Esophagus muscularis mucosa (tissue), 4 donors: Measurements from ENCODE around the gene OGA. TPM values are rescaled to one million over a fixed set of nuclear protein-coding genes. Genes with fewer than 3 reads are reported as not detected.

Experiments
- DNase-seq: peaks from one replicate; pipeline ENCODE4 v3.0.0-alpha.2; 2017; ENCODE audit errors: extremely low spot score
- H3K27ac ChIP-seq, 4 donors: fragments of 200-600 bp; sonication (generic); replicated peaks in 1 of 4; 1 replicate in 3 of 4; 2 replicates in 1 of 4; pipeline ENCODE4 v1.5.1; 2016 to 2019; ENCODE audit warnings: mild to moderate bottlenecking in 1 of 4
- H3K27me3 ChIP-seq, 4 donors: fragments of 200-600 bp; sonication (generic); one replicate each; pipeline versions ENCODE4 v1.5.1 to v1.6.0; 2016 to 2019
- H3K36me3 ChIP-seq, 4 donors: fragments of 200-600 bp; sonication (generic); one replicate each; pipeline ENCODE4 v1.5.1; 2016 to 2019
- H3K4me1 ChIP-seq, 4 donors: fragments of 200-600 bp; sonication (generic); one replicate each; pipeline ENCODE4 v1.5.1; 2016 to 2019
- H3K4me3 ChIP-seq, 4 donors: fragments of 200-600 bp; sonication (generic); 1 replicate in 2 of 4; 2 replicates in 2 of 4; pipeline ENCODE4 v1.5.1; 2016 to 2019; ENCODE audit warnings: mild to moderate bottlenecking in 4 of 4, moderate library complexity in 1 of 4
- H3K9me3 ChIP-seq, 4 donors: fragments of 200-600 bp; sonication (generic); 1 replicate in 3 of 4; 2 replicates in 1 of 4; pipeline ENCODE4 v1.5.1; 2016 to 2019
- EP300 ChIP-seq: sonication (generic); formaldehyde crosslinking; IDR thresholded peaks from one replicate; pipeline ENCODE4 v1.6.1; 2017; ENCODE audit warnings: antibody characterized with exemption
- POLR2A ChIP-seq: fragments of 450-650 bp; IDR thresholded peaks from one replicate; pipeline ENCODE4 v1.6.1; 2017; ENCODE audit warnings: antibody characterized with exemption, moderate library complexity, mild to moderate bottlenecking, low read depth
- POLR2AphosphoS5 ChIP-seq, 2 donors: sonication (generic); formaldehyde crosslinking; IDR thresholded peaks; one replicate each; pipeline ENCODE4 v1.6.1; 2017; ENCODE audit warnings: antibody characterized with exemption in 2 of 2
- WGBS: methylation state at CpG from one replicate; pipeline ENCODE4 v1.1.5; 2018; 5-methylcytosine and 5-hydroxymethylcytosine counted together
- intact Hi-C: fragments of 100-400 bp; cut with DNase I; formaldehyde crosslinking; loops from one replicate; pipeline ENCODE4 v1.15.1; 2023
- total RNA-seq, 4 donors: library from RNA; depleted of rRNA; stranded (reverse); fragments of >200 nt; gene quantifications; one replicate each; pipeline versions ENCODE4 v1.1.0 to v1.2.1, GENCODE V29; 2016
- TF ChIP-seq, protein P1 (sequence below), 3 experiments: fragments of 200-600 bp in 2 of 3; fragments of 450-650 bp in 1 of 3; sonication (generic) in 2 of 3; IDR thresholded peaks; one replicate each; pipeline ENCODE4 v1.5.1; 2017 to 2019; ENCODE audit warnings: antibody characterized with exemption in 3 of 3, mild to moderate bottlenecking in 2 of 3, moderate library complexity in 1 of 3

OGA gene
- total RNA-seq, 4 donors from 2014 or later, result 85.4 to 131 (median 101) TPM

- peaks cover 8 to 32% (median 29%) of the 10 kb centered on the region in 4 donors for H3K4me1 ChIP-seq
- intact Hi-C loops, result no loop called here
- peaks cover 0 to 36% (median 14%) of the 10 kb centered on the region in 4 donors for H3K36me3 ChIP-seq
- no peaks in the 10 kb centered on the region for H3K9me3 ChIP-seq
- WGBS, result 57% methylated on average over 37 of the region's 39 CpGs
- TF ChIP-seq POLR2AphosphoS5 (IDR thresholded peaks at IDR 0.05) (no peak), EP300 (no peak), POLR2A (no peak)
- TF ChIP-seq, protein P1, sequence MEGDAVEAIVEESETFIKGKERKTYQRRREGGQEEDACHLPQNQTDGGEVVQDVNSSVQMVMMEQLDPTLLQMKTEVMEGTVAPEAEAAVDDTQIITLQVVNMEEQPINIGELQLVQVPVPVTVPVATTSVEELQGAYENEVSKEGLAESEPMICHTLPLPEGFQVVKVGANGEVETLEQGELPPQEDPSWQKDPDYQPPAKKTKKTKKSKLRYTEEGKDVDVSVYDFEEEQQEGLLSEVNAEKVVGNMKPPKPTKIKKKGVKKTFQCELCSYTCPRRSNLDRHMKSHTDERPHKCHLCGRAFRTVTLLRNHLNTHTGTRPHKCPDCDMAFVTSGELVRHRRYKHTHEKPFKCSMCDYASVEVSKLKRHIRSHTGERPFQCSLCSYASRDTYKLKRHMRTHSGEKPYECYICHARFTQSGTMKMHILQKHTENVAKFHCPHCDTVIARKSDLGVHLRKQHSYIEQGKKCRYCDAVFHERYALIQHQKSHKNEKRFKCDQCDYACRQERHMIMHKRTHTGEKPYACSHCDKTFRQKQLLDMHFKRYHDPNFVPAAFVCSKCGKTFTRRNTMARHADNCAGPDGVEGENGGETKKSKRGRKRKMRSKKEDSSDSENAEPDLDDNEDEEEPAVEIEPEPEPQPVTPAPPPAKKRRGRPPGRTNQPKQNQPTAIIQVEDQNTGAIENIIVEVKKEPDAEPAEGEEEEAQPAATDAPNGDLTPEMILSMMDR (IDR thresholded peaks at IDR 0.05), result no peak
- no peaks in the 10 kb centered on the region for H3K27me3 ChIP-seq
- no peak for DNase-seq
- H3K27ac ChIP-seq, result peak overlapping the region in 3 of 4 donors; percentile 4 to 65 (median 57)
- peak overlapping the region; percentile 54 to 68 (median 60) for H3K4me3 ChIP-seq
Observed at GRCh38 chr10:101828766-101829551, 10.7 kb upstream of the OGA start.

DNA sequence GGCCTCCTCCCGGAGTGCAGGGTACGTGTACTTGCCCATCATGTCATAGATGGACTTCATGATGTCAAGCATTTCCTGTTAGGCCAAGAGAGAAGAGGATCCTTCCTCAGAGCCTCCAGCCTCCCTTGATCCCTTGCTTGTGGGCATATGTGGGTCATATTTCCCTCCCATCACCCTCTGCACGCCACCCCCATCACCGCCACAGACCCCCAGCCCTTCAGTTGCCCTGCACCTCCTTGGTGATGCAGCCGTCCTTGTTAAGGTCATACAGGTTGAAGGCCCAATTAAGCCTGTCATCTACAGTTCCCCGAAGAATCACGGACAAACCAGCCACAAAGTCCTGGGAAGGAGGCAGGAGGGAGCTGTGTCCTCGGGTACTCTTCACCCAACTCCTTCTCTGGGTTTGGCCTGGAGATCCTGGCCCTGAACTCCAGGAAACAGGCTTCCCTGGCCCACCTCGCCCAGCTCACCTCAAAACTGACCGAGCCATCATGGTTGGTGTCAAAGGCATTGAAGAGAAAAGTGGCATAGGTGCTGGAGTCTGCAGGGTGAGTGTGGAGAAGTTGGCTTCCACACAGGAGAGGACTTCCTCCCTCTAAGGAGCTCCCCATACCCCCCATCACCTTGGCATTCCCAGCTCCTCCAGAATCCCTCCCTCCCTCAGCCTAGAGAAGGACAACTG lies 9.8 kb upstream of the OGA start:
- intact Hi-C loops, result no loop called here
- DNase-seq, result no peak
- Histone ChIP-seq H3K36me3 (peaks cover 0 to 36% (median 14%) of the 10 kb centered on the region in 4 donors), H3K27ac (no peak overlapping the region), H3K27me3 (no peaks in the 10 kb centered on the region), H3K9me3 (no peaks in the 10 kb centered on the region), H3K4me3 (no peak overlapping the region), H3K4me1 (peaks cover 7 to 32% (median 29%) of the 10 kb centered on the region in 4 donors)
- TF ChIP-seq EP300 (no peak), POLR2A (no peak), POLR2AphosphoS5 (IDR thresholded peaks at IDR 0.05) (no peak)
- TF ChIP-seq, protein P1 (IDR thresholded peaks at IDR 0.05), result no peak
- WGBS, result 96% methylated on average over 10 of the region's 10 CpGs

DNA sequence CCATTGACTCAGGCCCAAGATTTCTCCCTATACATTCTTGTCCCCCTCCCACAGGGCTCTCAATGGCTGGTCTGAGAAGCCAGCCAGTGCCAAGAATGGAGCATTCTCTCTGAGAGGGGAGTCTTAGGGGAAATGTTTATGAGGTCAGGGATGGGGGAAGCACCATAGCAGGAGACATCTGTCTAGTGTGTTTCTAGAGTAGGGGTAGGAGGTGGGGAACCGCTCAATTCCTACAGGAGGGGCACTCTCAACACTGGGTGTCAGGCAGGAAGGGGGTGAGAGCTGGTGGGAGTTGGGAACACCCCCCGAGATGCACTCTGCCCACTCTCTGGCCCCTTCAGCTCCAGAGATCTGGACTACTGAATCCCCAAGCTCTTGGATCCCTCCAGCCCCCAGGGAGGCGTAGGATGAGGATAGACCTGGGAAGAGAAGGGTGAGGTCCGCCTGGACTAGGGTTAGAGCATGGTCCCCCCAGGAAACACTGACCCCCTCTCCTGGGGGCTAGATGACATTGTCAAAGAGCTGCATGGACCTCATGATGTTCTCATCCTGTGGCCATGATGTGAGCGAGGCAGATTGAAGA lies 8.7 kb upstream of the OGA start:
- no peak overlapping the region for H3K27ac ChIP-seq
- H3K9me3 ChIP-seq, result no peaks in the 10 kb centered on the region
- no peak for DNase-seq
- H3K4me3 ChIP-seq, result no peak overlapping the region
- peaks cover 0 to 36% (median 14%) of the 10 kb centered on the region in 4 donors for H3K36me3 ChIP-seq
- TF ChIP-seq POLR2A (no peak), EP300 (no peak), POLR2AphosphoS5 (IDR thresholded peaks at IDR 0.05) (no peak)
- TF ChIP-seq, protein P1 (IDR thresholded peaks at IDR 0.05), result no peak
- peaks cover 7 to 31% (median 29%) of the 10 kb centered on the region in 4 donors for H3K4me1 ChIP-seq
- 86% methylated on average over 2 of the region's 5 CpGs for WGBS
- H3K27me3 ChIP-seq, result no peaks in the 10 kb centered on the region
- intact Hi-C loops, result no loop called here

- Histone ChIP-seq H3K36me3 (peaks cover 0 to 36% (median 14%) of the 10 kb centered on the region in 4 donors), H3K4me3 (no peak overlapping the region), H3K27me3 (no peaks in the 10 kb centered on the region), H3K9me3 (no peaks in the 10 kb centered on the region), H3K27ac (no peak overlapping the region), H3K4me1 (peaks cover under 1 to 17% (median 15%) of the 10 kb centered on the region in 4 donors)
- DNase-seq, result no peak
- WGBS, result 95% methylated on average over 2 of the region's 2 CpGs
- TF ChIP-seq POLR2A (no peak), EP300 (no peak), POLR2AphosphoS5 (IDR thresholded peaks at IDR 0.05) (no peak)
- TF ChIP-seq, protein P1 (IDR thresholded peaks at IDR 0.05), result no peak
- intact Hi-C loops, result no loop called here
Observed at GRCh38 chr10:101824736-101825135, 6.5 kb upstream of the OGA start.
